HEK293 (cell line): Measurements from ENCODE around the gene CACNA1B.
"Not testable (repeated sequence)": the region's sequence is repeated elsewhere in the genome, so short reads cannot be mapped to it uniquely, and the experiment has no call there.

Source experiments
- CTCF ChIA-PET: fragments of 350-600 bp; formaldehyde crosslinking; extraction: SDS; loops from one replicate; lab custom pipeline; 2021; ENCODE audit warnings: antibody characterized with exemption; lab: Yijun Ruan, JAX
- POLR2A ChIA-PET: fragments of 300-600 bp; formaldehyde crosslinking; extraction: SDS; loops from one replicate; lab custom pipeline; 2020; ENCODE audit warnings: antibody characterized with exemption, inconsistent platforms; lab: Yijun Ruan, JAX
- H3K27ac ChIP-seq: fragments of 200-500 bp; sonication (Bioruptor generic); 2 replicates; pipeline ENCODE4 v1.5.1; 2014; ENCODE audit warnings: low read depth, low read length, control low read depth, inconsistent platforms; ENCODE audit errors: extremely low read depth
- H3K36me3 ChIP-seq, 2 experiments: fragments of 200-500 bp in 1 of 2; sonication (Bioruptor generic) in 1 of 2; 1 replicate in 1 of 2; 2 replicates in 1 of 2; pipeline ENCODE4 v1.5.1; 2014 to 2017; ENCODE audit warnings: inconsistent platforms in 2 of 2, low read length in 2 of 2; ENCODE audit not compliant: control insufficient read depth in 2 of 2, insufficient read depth in 1 of 2
- H3K4me1 ChIP-seq: fragments of 200-500 bp; sonication (Bioruptor generic); 2 replicates; pipeline ENCODE4 v1.5.1; 2014; ENCODE audit warnings: mild to moderate bottlenecking, low read length, inconsistent platforms; ENCODE audit not compliant: control insufficient read depth, insufficient read depth
- H3K4me3 ChIP-seq: 2 replicates; pipeline ENCODE4 v1.5.1; 2011; ENCODE audit warnings: low read depth, mild to moderate bottlenecking, control low read depth, low read length, moderate library complexity
- H3K9me3 ChIP-seq: fragments of 200-500 bp; sonication (Bioruptor generic); 2 replicates; pipeline ENCODE4 v1.5.1; 2014; ENCODE audit warnings: low read depth, low read length, inconsistent platforms; ENCODE audit not compliant: control insufficient read depth, insufficient read depth
- GFI1B ChIP-seq: fragments of 450-650 bp; formaldehyde crosslinking; IDR thresholded peaks from 2 replicates; pipeline ENCODE4 v1.5.1; 2016; ENCODE audit warnings: missing biosample characterization, missing genetic modification characterization
- HOXA7 ChIP-seq: sonication (generic); formaldehyde crosslinking; IDR thresholded peaks from 2 replicates; pipeline ENCODE4 v1.8.1; 2022; ENCODE audit warnings: missing genetic modification reagents, borderline replicate concordance
- KLF9 ChIP-seq: fragments of 450-650 bp; formaldehyde crosslinking; IDR thresholded peaks from 2 replicates; pipeline ENCODE4 v1.5.1; 2016; ENCODE audit warnings: missing biosample characterization, missing genetic modification characterization, low read depth
- MZF1 ChIP-seq: fragments of 450-650 bp; formaldehyde crosslinking; IDR thresholded peaks from 2 replicates; pipeline ENCODE4 v1.5.1; 2017; ENCODE audit warnings: missing biosample characterization, missing genetic modification characterization, borderline replicate concordance
- RBAK ChIP-seq: fragments of 450-650 bp; formaldehyde crosslinking; IDR thresholded peaks from 2 replicates; pipeline ENCODE4 v1.5.1; 2016; ENCODE audit warnings: missing biosample characterization, missing genetic modification characterization
- SETDB1 ChIP-seq: IDR thresholded peaks from one replicate; pipeline ENCODE4 v1.6.1; 2017; ENCODE audit warnings: mild to moderate bottlenecking, low read length, moderate library complexity, mixed read lengths; ENCODE audit not compliant: insufficient read length
- ZBTB17 ChIP-seq: fragments of 450-650 bp; formaldehyde crosslinking; IDR thresholded peaks from 2 replicates; pipeline ENCODE4 v1.5.1; 2016; ENCODE audit warnings: missing biosample characterization, missing genetic modification characterization
- ZBTB20 ChIP-seq: fragments of 450-650 bp; formaldehyde crosslinking; IDR thresholded peaks from 2 replicates; pipeline ENCODE4 v1.5.1; 2016; ENCODE audit warnings: missing biosample characterization, missing genetic modification characterization
- ZBTB26 ChIP-seq: fragments of 450-650 bp; formaldehyde crosslinking; optimal IDR thresholded peaks from 2 replicates; pipeline ENCODE3; 2016; ENCODE audit warnings: missing biosample characterization, mild to moderate bottlenecking, missing genetic modification characterization
- ZFP41 ChIP-seq: fragments of 450-650 bp; formaldehyde crosslinking; IDR thresholded peaks from 2 replicates; pipeline ENCODE4 v1.5.1; 2016; ENCODE audit warnings: missing biosample characterization, missing genetic modification characterization, borderline replicate concordance
- ZNF112 ChIP-seq: fragments of 450-650 bp; formaldehyde crosslinking; IDR thresholded peaks from 2 replicates; pipeline ENCODE4 v1.5.0; 2017; ENCODE audit warnings: missing biosample characterization, missing genetic modification characterization
- ZNF121 ChIP-seq: fragments of 450-650 bp; formaldehyde crosslinking; IDR thresholded peaks from 2 replicates; pipeline ENCODE4 v1.5.1; 2016; ENCODE audit warnings: missing biosample characterization, missing genetic modification characterization
- ZNF132 ChIP-seq: fragments of 450-650 bp; formaldehyde crosslinking; IDR thresholded peaks from 2 replicates; pipeline ENCODE4 v1.5.1; 2017; ENCODE audit warnings: missing biosample characterization, missing genetic modification characterization, borderline replicate concordance
- ZNF155 ChIP-seq: fragments of 450-650 bp; formaldehyde crosslinking; IDR thresholded peaks from 2 replicates; pipeline ENCODE4 v1.5.1; 2016; ENCODE audit warnings: missing biosample characterization, missing genetic modification characterization
- ZNF202 ChIP-seq: fragments of 450-650 bp; formaldehyde crosslinking; IDR thresholded peaks from 2 replicates; pipeline ENCODE4 v1.5.1; 2016; ENCODE audit warnings: missing biosample characterization, missing genetic modification characterization, borderline replicate concordance
- ZNF211 ChIP-seq: fragments of 450-650 bp; formaldehyde crosslinking; IDR thresholded peaks from 2 replicates; pipeline ENCODE4 v1.5.1; 2016; ENCODE audit warnings: low read depth, missing biosample characterization, missing genetic modification characterization
- ZNF23 ChIP-seq: fragments of 450-650 bp; formaldehyde crosslinking; IDR thresholded peaks from 2 replicates; pipeline ENCODE4 v1.5.1; 2016; ENCODE audit warnings: missing biosample characterization, missing genetic modification characterization, borderline replicate concordance
- ZNF239 ChIP-seq: fragments of 450-650 bp; formaldehyde crosslinking; IDR thresholded peaks from 2 replicates; pipeline ENCODE4 v1.5.1; 2016; ENCODE audit warnings: missing biosample characterization, missing genetic modification characterization
- ZNF274 ChIP-seq, 2 experiments: fragments of 200-500 bp in 1 of 2; fragments of 450-650 bp in 1 of 2; sonication (Bioruptor generic) in 1 of 2; formaldehyde crosslinking in 1 of 2; IDR thresholded peaks; 2 replicates each; pipeline versions ENCODE4 v1.5.1 to v1.6.1; 2014 to 2016; ENCODE audit warnings: borderline replicate concordance in 1 of 2, inconsistent platforms in 1 of 2, low read length in 1 of 2, missing biosample characterization in 1 of 2, missing genetic modification characterization in 1 of 2
- ZNF324 ChIP-seq: fragments of 450-650 bp; formaldehyde crosslinking; IDR thresholded peaks from 2 replicates; pipeline ENCODE4 v1.5.1; 2016; ENCODE audit warnings: missing biosample characterization, missing genetic modification characterization
- ZNF341 ChIP-seq: fragments of 450-650 bp; formaldehyde crosslinking; IDR thresholded peaks from 2 replicates; pipeline ENCODE4; 2016; ENCODE audit warnings: low read depth, missing biosample characterization, missing genetic modification characterization
- ZNF677 ChIP-seq: fragments of 450-650 bp; IDR thresholded peaks from 2 replicates; pipeline ENCODE4 v1.5.0; 2018; ENCODE audit warnings: missing biosample characterization, mild to moderate bottlenecking, missing genetic modification characterization, moderate library complexity
- ZNF776 ChIP-seq: fragments of 450-650 bp; formaldehyde crosslinking; IDR thresholded peaks from 2 replicates; pipeline ENCODE4 v1.5.0; 2017; ENCODE audit warnings: missing biosample characterization, missing genetic modification characterization, borderline replicate concordance
- ZNF777 ChIP-seq: fragments of 450-650 bp; formaldehyde crosslinking; IDR thresholded peaks from 2 replicates; pipeline ENCODE4 v1.5.1; 2017; ENCODE audit warnings: missing biosample characterization, missing genetic modification characterization, borderline replicate concordance
- ZNF843 ChIP-seq: fragments of 450-650 bp; formaldehyde crosslinking; IDR thresholded peaks from 2 replicates; pipeline ENCODE4 v1.5.1; 2016; ENCODE audit warnings: missing biosample characterization, missing genetic modification characterization

CACNA1B gene

GRCh38 chr9:138112090-138112748 lies 234.6 kb downstream of the CACNA1B start:
- H3K4me1 ChIP-seq = no peaks in the 10 kb centered on the region
- no peaks in the 10 kb centered on the region for H3K36me3 ChIP-seq
- ChIA-PET POLR2A (no interaction called here), CTCF (interaction anchor here (0.7 to 1.1 kb wide), 2 partner anchors 11 to 173 kb away, joined by 3 to 4 read pairs; no protein-coding TSS in a partner anchor)
- H3K27ac ChIP-seq = no peak overlapping the region
- no peak overlapping the region for H3K4me3 ChIP-seq
- TF ChIP-seq MZF1 (no peak), ZNF677 (tag by site-specific recombination) (no peak), GFI1B (tag by site-specific recombination) (no peak), ZNF132 (tag by site-specific recombination) (no peak), ZNF324 (tag by site-specific recombination) (no peak), ZNF211 (tag by site-specific recombination) (no peak), SETDB1 (no peak), ZNF777 (tag by site-specific recombination) (no peak), KLF9 (tag by site-specific recombination) (no peak), ZBTB20 (tag by site-specific recombination) (no peak), ZNF776 (tag by site-specific recombination) (no peak)
- H3K9me3 ChIP-seq = no peaks in the 10 kb centered on the region

GRCh38 chr9:138112791-138113600 lies 235.4 kb downstream of the CACNA1B start:
- no peaks in the 10 kb centered on the region for H3K9me3 ChIP-seq
- no peak overlapping the region for H3K27ac ChIP-seq
- no peaks in the 10 kb centered on the region for H3K36me3 ChIP-seq
- no peak overlapping the region for H3K4me3 ChIP-seq
- CTCF ChIA-PET = interaction anchor here (0.7 to 1.1 kb wide), 2 partner anchors 11 to 173 kb away, joined by 3 to 4 read pairs; no protein-coding TSS in a partner anchor
- POLR2A ChIA-PET = no interaction called here
- TF ChIP-seq ZBTB26 (tag by site-specific recombination) = no peak
- no peaks in the 10 kb centered on the region for H3K4me1 ChIP-seq

- H3K27ac ChIP-seq, H3K4me3 ChIP-seq, CTCF ChIA-PET, H3K36me3 ChIP-seq, H3K9me3 ChIP-seq, POLR2A ChIA-PET, H3K4me1 ChIP-seq: not testable (repeated sequence)
Measured at GRCh38 chr9:138113701-138114325, 236.2 kb downstream of the CACNA1B start.

- ChIA-PET CTCF (no interaction called here), POLR2A (no interaction called here)
- Histone ChIP-seq H3K4me1 (no peaks in the 10 kb centered on the region), H3K27ac (no peak overlapping the region), H3K36me3 (no peaks in the 10 kb centered on the region), H3K9me3 (no peaks in the 10 kb centered on the region), H3K4me3 (no peak overlapping the region)
- TF ChIP-seq ZNF202 (tag by site-specific recombination) (no peak), ZNF239 (tag by site-specific recombination) (no peak), RBAK (tag by site-specific recombination) (no peak), ZFP41 (tag by site-specific recombination) (no peak), ZBTB17 (tag by site-specific recombination) (no peak), ZNF274 (IDR thresholded peaks at IDR 0.05; ENCODE audit: low read length) (no peak), ZNF274 (tag by site-specific recombination; IDR thresholded peaks at IDR 0.05; ENCODE audit: borderline replicate concordance) (no peak), ZNF341 (tag by site-specific recombination) (no peak), ZNF155 (no peak), ZNF843 (tag by site-specific recombination) (no peak), ZNF121 (tag by site-specific recombination) (no peak), ZNF23 (tag by site-specific recombination) (no peak), ZNF112 (tag by site-specific recombination) (no peak), HOXA7 (no peak)
Measured at GRCh38 chr9:138114501-138115245, 237.1 kb downstream of the CACNA1B start.
